Skin of body (tissue), 2 donors: ENCODE measurements around the gene GPR158. TPM values are rescaled to one million over a fixed set of nuclear protein-coding genes. Genes with fewer than 3 reads are reported as not detected.

Experiments
- small RNA-seq: library from RNA; depleted of rRNA; stranded (forward); fragments of <200 nt; gene quantifications from one replicate; pipeline ENCODE3, GENCODE V24; 2014; ENCODE audit warnings: low replicate concordance
- total RNA-seq: library from RNA; depleted of rRNA; stranded (reverse); fragments of >200 nt; gene quantifications from one replicate; pipeline ENCODE4 v1.2.3, GENCODE V29; 2014

The GPR158 gene
- total RNA-seq, 1 donor from 2014 or later: 0.10 TPM

Small RNA genes lying within 50 kb of the gene (small RNA-seq; reads per million reads assigned to genes)
- not detected for gene RN7SKP220

Other genes with a start within 250 kb of the GPR158 start
- gene PRTFDC1, start 222.4 kb upstream of the GPR158 start, total RNA-seq: 11.7 TPM
- gene ENKUR, start 158.8 kb upstream of the GPR158 start, total RNA-seq: 0.39 TPM
- 5.6 TPM for gene THNSL1, start 158.4 kb upstream of the GPR158 start, total RNA-seq